GM18511 (cell line): Measurements from ENCODE around the gene GMPR2.

Experiments used
- ATAC-seq: cut with Tn5 transposase; IDR thresholded peaks from one replicate; pipeline ENCODE4 v1.9.1; 2021; ENCODE audit warnings: mild to moderate bottlenecking, moderate library complexity; ENCODE audit not compliant: unreplicated experiment

The GMPR2 gene

DNA sequence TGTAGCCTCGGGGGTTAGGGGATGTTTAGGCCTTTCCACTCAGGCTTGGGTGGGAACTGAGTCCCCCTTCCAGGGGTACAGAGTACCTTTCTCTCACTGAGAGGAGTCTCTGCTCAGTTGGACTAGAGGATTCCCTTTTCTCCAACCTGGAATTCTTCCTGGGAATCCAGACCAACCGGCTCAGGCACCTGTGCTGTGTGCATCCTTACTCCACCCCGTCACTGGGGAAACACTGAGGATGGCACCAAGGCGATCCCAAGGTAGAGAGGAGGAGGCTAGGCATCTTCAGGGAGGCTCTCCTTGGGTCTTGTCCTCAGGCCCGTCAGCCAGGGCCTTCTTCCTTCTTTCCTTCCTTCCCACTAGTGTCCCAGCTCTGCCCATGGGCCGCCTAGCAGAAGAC is 31.1 kb downstream of the GMPR2 start:
- ATAC-seq, result no peak

DNA sequence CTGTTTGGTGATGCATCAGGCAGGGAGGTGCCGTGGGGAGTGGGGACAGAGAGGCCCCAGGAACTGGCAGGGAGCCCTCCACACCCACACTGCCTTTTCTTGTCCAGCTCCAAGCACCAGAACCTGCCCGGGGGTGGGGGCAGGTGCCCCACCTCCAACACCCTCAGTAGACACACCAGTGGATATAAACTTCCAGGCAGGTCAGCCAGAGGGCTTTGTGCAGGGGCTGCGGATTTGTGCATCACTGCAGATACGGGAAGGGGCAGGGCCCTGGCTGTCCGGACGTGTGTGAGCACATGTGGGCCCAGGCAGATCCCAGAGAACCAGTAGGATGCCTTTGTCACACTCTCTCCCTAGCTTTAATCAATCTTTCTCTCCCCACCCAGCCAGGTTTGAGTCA is 31.6 kb downstream of the GMPR2 start:
- ATAC-seq, result no peak

DNA sequence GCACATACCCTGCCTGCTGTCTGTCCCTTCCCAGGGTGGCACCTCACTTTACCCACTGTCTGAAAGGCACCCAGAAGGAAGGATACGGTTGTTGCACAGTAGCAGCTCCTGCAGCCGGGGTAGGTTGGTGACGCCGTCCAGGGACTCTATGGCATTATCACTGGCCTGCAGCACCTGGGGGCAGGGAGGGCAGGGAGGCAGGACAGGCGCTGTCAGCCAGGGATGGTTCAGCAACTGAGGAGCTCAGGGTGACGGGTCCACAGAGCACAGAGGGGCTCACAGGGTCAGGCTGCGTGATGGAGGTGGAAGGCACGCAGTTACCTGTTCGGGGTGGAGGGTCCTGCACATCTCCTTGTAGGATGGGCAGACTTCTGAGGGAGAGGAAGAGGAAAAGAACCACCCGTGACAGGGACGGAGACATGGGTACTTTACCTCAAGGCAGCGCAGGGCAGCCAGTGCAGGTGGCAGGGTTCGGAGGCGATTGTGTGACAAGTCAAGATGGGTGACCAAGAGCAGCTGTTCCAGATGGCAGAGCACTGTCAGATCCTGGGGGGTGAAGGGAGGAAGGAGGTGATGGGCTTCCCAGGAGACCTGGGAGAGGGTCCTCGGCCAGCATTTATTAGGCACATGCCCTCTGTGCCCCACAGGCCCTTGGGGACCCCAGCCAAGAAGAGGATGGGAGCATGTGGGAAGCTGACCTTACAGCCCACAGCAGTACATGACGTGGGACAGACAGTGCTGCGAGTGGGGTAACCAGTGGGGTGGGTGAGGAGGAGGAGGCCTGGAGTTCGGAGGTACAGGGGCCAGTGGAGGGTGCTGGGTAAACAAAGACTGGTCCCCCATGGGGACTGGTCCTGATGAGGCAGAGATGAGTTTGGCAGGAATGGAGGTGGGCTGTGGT is 33.9 kb downstream of the GMPR2 start:
- no peak for ATAC-seq

DNA sequence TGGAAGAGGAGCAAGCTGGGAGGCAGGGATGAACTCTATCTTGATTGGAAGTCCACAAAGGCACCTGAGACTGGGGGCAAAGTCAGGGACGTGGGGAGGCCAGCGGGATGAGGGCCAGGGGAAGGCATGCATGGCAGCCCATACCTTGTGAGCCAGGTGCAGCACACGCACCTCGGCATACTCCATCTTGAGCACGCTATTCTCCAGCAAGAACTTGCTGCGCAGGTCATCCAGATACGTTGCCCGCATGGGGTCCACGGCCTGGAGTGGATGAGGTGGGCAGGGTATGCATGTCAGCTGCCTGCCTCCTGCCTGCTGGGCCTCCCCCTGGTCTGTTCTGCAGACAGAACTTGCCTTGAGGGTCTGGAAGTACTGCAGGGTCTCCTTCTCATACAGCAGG is 34.8 kb downstream of the GMPR2 start:
- no peak for ATAC-seq

DNA sequence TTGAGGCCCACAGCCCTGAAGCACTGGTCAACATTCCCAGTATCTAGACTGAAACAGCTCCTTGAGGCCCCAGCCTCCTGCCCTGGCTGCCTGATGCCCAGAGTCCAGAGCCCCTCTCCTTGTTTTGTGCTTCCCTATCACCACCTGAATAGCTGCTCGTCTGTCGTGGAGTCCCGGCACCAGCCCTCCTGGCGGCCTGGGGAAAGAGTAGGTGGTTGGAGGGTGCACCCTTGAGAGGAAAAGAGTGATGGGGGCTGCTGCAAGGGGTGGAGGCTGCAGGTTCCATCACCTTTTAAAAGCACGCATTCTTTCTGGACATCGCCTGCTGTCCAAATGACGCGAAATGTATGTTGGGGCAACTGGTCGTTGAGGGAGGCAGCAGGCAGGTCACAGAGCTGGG is 35.5 kb downstream of the GMPR2 start:
- no peak for ATAC-seq

DNA sequence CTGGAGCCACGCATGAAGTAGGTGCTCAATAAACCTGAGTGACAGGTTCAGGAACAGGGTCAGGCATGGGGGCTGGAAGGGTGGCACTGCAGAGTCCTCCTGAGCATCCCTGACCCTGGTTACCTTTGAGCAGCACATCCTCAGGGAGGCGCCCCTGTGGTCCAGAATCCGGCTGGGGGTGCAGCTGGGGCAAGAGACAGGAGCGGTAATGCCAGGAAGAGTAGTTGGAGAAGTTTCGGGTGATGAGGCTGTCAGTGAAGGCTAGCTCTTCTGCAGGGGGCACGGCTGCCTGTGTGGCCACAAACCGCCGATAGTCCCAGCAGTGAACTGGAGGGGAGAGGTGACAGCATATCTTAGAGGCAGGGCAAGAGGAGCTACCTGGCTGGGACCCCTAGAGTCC is 36.6 kb downstream of the GMPR2 start:
- no peak for ATAC-seq

DNA sequence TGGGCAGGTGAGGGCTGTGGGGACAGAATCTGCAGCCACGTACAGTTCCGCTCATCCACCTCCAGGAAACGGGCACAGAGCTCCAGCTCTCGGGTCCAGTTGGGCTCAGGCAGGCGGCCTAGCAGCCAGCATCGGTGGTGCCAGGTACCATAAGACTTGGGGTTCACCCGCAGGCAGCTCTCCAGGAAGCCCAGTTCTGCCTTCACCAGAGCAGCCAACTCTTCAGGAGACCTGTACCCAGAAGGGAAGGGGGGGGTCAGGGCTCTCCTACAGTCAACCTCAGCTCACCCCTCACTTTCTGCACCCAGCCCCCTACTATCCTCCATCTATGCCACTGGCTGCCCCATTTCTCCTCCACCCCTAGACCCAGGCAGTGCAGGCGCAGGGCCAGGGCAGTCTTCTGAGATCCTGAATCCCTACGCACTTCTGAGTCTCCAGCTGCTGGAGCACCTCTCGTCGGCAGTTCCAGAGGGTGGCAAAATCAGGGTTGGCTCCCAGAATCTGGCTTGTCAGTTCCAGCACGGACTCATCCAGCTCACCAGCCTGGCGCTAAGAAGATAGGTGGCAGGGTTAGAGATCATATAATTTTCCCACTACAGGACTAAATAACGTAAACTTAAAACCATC is 37.3 kb downstream of the GMPR2 start:
- ATAC-seq, result no peak

DNA sequence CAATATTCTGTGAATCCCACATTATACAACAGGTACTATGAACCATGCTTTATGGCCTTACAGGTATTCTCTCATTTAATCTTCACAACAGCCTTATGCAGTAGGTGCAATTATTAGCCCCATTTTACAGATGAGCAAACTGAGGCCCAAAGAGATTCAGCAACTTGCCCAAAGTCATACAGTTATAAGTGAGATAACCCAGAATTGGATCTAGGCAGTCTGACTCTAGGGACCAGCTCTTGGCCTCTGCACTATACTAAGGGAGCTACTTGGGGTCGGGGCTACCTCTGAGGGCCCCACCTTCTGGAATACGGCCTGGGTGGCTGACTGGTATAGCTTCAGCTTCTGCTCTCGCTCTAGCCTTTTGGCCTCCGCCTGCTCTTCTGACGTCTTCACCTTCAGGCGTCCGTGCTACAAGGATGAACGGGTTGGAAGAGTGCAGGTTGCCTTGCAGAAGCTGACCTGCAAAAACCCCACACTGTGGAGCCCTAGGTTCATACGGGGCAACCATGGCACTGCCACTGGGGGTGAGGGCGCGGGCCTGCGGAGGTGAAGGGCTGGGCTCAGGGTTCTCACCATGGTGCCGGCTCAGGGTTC is 37.9 kb downstream of the GMPR2 start:
- peak; percentile 3 for ATAC-seq

DNA sequence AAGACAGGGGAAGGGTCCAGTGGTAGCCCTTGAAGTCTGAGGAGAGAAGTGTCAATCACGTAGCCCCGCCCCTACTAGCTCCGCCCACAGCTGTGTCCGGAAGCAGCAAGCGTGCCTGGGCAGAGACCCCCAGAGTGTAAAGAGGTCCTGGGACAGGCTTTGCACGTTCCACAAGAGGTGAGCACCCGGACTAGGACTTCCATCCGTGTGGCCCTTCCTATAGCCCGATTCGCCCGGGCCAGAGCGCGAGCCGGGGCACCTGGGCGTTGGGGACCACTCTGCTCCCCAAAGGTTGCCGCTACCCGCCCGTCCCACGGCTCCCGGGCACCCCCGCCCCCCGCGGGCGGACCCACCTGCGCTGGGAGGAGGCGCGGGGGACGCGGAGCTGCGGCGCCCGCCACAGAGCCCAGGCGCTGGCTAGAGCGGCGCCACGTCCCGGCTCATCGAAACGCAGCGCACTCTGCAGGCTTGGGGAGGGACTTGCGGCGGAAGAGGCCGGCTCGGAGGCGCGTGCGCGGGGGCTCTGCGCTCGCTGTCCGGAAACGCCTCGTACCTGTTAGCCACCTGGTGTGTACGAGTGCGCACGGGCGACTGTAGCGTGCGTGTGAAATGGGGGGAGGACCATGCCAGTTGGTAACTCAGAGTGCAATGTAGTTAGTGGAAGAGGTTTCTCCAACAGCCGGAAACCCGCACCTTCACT is 38.6 kb downstream of the GMPR2 start, which contains the start of gene RABGGTA:
RABGGTA (minus strand) TSS at position 464 of the 700 bp plus-strand sequence. CDS start 482 bp downstream, outside the sequence.
- ATAC-seq, result peak; percentile 86

DNA sequence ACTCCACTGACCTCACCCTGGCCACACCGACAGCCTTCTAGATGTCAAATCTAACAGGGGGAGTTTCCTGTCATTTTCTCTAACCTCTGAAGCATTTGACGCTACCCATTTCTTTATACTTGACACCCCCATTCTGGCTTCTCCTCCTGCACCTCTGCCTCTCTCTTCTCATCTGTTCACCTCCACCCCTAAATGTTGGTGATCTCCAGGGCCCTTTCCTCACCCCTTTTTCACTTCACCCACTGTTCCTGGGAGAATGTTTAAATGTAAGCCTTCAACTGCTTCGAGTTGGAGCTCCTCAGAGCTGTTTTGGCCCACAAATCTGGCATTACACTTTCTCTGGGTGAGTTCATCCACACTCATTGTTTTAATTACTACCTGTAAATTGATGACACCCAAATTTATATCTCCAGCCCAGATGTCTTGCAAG is 39.1 kb downstream of the GMPR2 start:
- ATAC-seq, result no peak

DNA sequence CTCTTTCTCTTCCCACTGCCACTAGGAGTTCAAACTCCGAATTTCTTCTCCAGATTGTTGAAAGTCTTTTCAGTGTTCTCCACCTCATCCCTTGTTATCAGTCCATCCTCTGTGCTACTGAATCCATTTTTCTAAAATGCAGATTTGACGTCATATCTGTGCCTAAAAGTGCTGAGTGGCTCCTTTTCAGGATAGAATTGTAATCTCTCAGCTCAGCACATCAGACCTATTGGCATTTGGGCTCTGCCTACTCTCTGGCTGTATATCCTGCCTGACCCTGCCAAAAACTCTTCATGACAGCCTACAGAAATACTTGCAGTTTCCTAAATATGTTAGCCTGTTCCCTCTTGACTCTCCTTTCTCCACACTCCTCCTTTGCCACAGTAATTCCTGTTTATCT is 39.7 kb downstream of the GMPR2 start:
- no peak for ATAC-seq

DNA sequence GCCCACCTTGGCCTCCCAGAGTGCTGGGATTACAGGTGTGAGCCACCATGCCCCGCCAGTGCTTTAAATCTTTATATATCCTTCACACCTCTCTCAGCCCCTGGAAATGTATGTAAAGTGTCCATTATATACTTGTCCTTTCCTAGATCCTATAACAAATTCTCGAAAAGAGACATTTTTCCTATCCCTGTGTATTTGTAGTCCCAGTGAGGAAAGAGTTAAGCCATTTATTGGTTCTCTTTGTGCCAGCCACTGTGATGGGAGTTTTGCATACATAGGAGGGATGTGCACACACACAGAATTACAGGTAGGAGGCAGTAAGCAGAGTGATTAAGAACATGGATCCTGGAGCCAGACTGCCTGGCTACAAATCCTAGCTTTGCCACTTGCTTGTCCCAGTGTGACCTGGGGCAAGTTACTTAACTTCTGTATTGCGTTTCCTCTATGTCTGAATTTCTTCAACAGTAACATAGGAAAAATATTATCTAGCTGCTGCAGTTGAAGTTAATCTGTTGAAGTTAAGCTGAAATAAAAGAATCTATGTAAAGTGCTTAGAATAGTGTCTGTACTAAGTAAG is 40.8 kb downstream of the GMPR2 start:
- ATAC-seq, result no peak

DNA sequence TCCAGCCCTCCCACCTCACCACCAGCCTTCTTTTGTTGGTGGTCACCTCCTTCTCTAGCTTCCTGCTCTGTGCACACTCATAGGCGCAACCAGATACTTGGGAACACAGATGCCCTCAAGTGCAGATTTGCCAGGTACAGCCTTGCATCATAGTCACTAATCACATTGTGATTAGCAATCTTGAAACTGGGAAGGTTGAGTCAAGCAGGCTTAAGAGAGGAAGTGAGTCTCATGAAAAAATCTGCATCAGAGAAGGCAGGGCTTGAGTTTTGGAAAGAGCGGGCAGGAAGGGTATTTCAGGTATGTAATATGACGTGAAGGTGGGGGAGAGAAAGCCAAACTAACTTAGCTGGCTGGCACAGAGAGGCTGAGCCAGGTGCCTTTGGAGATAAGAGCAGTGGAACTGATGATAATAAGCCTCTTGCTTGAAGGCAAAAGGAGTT is 41.4 kb downstream of the GMPR2 start:
- peak; percentile 52 for ATAC-seq

DNA sequence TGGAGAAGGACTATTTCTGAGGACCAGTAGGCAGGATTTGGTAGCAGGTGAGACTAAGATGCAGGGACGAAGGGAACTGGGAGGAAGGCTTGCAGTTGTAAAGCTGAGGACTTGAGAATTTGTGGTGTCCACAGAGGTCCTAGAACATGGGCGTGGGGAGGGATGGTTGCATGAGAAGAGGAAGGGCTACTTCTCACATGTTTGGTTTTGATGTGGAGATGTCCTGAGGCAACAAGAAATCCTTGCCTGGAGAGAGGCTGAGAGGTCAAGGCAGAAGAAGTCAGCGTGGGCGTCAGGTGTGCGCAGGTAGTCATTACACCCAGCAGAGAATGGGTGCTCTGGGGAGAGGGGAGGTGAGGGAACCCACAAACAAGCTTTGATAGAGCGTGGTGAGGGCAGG is 44.3 kb downstream of the GMPR2 start:
- no peak for ATAC-seq

DNA sequence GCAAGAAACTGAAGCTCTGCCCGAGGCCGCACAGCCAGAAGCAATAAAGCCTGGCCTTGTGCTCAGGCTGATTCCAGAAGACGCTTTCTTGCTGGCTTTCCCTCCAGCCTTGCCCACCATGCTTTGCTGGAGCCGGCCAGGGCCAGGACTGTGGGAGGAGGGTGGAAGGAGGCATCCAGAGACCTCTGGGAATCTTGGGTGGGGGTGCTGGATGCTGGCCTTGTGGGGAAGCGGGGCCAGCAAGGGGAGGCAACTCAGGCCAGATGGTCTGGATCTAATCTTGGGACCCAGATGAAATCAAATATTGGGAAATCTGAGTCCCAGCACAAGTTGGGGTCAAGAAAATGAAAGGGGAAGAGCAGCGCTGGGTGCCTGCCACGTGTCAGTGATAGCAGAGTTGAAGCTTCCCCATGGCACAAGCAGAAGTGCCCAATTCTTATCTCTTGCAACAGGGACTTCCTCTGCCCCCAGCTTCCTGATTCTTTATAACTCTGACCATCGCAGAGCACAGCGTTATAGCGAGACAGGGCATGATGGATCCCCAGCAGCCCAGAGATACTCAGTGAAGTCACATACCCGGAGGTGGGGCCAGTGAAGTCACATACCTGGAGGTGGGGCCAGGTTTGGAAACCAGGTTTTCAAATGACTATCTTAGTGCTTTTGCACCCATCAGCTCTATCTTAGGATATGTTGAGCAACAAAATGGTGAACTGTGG is 45.0 kb downstream of the GMPR2 start:
- no peak for ATAC-seq

DNA sequence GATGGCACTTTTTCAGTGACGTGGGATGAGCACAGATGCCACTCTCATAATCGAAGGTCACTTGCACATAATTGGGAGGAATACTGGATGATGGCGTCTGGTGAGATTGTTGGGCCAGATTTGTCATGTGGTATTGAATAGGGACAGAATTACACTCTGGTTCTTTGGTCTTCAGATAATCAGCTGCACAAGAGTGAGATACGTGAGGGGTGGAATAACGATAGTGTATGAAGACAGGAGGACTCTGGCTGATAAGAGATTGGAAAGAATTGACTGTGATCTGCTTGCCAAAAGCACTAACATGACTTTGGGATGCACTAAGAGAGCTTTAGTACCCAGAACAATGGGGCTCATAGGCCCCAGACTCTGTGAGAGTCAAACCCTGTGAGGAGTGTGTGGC is 45.7 kb downstream of the GMPR2 start:
- no peak for ATAC-seq

DNA sequence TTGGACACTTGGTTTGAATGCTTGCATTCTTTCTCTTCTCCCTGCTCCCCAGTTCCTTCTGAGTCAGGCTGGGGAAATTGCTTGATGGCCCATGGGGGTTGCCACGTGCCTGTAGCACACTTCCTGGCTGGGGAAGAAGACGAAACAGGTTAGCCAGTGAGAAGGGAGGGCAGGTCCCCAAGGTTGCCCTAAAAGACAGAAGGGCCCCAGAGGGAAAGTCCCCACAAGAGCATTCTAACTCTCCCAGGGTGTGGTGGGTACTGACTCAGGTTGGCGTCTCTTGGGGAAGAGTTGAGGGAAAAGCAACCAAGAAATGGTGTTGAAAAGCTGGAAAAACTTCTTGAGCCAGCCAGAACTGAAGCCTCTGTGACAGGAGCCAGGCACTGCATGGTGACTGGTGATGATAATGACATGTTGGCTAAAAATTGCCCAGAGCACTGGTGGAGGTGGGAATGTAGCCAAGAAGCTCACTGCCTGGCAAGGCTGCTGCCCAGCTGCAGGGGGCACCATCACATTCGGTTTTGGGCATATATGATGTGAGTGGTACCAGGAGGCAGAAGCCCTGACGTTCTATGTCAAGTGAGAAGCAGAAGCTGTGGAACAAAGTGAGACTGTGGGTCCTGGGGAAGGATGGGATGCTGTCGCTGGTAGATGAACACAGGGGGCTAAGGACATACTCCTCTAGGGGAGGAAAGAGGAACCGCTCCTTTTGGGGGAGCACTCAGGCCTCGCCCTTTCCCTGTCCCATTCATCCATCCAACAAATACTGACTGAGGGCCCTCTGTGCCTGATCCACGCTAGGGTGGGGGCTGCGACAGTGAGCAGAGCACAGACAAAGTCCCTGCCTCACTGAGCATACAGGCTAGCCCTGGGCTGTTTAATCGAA is 46.8 kb downstream of the GMPR2 start:
- peak; percentile 85 for ATAC-seq

DNA sequence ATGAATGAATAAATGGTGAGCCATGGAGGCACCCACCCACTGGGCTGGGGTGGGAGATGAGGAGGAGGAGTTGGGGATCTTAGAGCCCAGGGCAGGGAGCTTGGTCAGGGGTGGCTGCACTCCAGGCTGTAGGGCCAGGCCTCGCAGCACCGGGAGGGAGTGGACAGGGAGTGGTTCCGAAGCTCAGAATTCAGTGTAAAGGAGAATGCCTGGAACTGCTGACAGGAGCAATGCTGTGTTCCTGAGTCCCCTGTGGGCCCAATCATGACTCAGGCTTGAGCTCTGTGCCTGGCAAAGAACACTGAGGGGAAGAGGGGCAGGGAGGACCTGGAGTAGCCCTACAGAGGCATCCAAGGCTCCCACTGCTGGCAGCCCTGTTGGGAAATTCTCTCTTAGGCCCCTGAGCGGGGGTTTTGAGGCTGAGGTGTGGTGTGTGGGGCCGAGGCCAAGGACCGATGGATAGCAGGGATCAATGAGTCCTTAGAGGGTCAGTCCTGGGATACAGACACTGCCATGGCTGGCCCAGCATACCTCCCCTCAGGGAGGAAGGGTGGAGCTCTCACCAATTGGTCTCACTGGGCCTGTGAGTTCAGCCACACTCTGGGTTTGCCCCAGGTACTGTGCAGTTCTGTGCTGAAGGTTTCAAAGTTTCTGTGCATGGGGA is 48.2 kb downstream of the GMPR2 start:
- ATAC-seq, result no peak

DNA sequence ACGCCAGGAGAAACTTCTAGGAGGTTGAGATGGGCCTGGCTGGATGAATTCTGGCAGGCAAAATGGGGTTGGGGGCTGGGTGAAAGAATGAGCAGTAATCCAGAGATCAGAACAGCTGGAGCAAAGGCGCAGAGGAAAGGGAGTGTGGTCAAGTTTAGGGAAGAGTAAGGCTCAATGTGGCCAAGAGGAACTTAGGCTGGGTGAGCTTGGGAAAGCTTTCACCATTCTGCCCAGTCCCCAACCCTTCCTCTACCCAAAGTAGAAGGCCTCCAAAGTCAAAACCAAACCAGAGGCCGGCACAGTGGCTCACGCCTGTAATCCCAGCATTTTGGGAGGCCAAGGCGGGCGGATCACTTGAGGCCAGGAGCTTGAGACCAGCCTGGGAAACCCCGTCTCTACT is 48.9 kb downstream of the GMPR2 start:
- no peak for ATAC-seq
